C1 segment of cervical spinal cord (tissue), 14 donors: ENCODE data around the gene HIBCH.
"Not testable (repeated sequence)": the region's sequence is repeated elsewhere in the genome, so short reads cannot be mapped to it uniquely, and the experiment has no call there.

Experiments
- DNase-seq, 14 donors: peaks; one replicate each; lab custom pipeline; 2025; lab: John Stamatoyannopoulos, UW

The HIBCH gene, protein sequence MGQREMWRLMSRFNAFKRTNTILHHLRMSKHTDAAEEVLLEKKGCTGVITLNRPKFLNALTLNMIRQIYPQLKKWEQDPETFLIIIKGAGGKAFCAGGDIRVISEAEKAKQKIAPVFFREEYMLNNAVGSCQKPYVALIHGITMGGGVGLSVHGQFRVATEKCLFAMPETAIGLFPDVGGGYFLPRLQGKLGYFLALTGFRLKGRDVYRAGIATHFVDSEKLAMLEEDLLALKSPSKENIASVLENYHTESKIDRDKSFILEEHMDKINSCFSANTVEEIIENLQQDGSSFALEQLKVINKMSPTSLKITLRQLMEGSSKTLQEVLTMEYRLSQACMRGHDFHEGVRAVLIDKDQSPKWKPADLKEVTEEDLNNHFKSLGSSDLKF

GRCh38 chr2:190319555-190320498 is at the start of gene HIBCH:
TSS of gene HIBCH (minus strand) at chr2:190319826. CDS start at chr2:190319750, 76 bp downstream.
- DNase-seq: peak; percentile 69 to 99 (median 97)

GRCh38 chr2:190367091-190367490 is 47.5 kb upstream of the HIBCH start:
- no peak for DNase-seq

GRCh38 chr2:190366248-190366753 is 46.7 kb upstream of the HIBCH start:
- DNase-seq: no peak

DNA sequence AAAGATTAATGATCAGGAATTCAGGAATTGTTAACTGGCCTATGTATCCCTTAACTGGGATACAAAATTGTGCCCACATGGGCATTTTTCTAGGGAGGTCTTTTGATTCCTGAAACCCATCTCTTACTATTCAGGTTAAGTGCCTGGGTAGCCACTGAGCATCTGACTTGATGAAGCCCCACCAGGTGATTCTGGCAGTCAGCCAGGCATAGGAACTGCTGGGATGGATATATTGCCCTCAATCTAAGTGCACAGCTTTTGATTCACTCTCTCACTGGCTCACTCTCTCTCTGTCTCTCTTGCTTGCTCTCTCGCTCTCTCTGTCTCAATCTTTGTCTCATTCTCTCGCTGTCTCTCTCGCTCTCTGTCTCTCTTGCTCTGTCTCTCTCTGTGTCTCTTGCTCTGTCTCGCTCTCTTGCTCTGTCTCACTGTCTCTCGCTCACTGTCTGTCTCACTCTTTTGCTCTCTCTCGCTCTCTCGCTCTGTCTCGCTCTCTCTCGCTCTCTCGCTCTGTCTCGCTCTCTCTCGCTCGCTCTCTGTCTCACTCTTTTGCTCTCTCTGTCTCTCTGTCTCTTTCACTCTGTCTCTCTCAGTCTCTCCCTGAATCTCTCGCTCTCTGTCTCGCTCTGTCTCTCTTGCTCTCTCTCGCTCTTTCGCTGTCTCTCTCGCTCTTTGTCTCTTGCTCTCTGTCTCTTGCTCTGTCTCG is 46.0 kb upstream of the HIBCH start:
- no peak for DNase-seq

DNA sequence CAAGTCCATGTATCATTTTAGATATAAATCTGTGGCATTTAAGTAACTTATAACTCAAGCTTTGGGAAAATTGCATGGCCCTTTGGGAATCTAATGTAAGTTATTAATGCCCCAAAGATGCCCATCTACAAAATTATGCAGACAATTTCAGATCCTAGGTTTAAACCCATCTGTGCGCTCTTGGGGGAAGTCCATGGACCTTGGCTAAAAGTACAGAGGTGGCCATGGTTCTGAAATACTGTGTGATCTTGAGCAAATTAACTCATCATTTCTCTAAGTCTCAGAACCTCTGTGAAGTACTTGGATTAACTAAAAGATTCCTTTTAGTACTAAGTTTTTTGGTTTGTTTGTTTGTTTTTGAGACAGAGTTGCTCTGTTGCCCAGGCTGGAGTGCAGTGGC is 43.3 kb upstream of the HIBCH start:
- DNase-seq: no peak

GRCh38 chr2:190361572-190361971 is 41.9 kb upstream of the HIBCH start:
- DNase-seq: no peak

GRCh38 chr2:190360965-190361364 is 41.3 kb upstream of the HIBCH start:
- no peak for DNase-seq

DNA sequence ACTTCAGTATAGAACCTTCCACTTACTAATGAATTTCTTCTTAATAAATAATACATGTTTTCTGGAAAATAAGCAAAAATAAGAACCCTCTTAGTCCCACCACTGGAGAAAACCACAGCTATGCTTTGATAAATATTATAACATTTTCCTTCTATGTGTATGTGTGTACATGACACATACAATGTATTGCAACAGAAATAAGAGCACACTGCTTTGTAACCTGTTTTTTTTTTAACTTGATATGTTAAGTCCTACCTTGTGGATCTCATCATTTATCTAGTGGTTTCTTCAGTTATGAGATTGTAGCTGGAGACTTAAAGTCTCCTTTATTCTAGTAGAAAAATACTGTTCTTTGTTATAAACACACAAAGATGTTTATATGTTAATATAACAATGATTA is 40.9 kb upstream of the HIBCH start:
- DNase-seq: no peak

DNA sequence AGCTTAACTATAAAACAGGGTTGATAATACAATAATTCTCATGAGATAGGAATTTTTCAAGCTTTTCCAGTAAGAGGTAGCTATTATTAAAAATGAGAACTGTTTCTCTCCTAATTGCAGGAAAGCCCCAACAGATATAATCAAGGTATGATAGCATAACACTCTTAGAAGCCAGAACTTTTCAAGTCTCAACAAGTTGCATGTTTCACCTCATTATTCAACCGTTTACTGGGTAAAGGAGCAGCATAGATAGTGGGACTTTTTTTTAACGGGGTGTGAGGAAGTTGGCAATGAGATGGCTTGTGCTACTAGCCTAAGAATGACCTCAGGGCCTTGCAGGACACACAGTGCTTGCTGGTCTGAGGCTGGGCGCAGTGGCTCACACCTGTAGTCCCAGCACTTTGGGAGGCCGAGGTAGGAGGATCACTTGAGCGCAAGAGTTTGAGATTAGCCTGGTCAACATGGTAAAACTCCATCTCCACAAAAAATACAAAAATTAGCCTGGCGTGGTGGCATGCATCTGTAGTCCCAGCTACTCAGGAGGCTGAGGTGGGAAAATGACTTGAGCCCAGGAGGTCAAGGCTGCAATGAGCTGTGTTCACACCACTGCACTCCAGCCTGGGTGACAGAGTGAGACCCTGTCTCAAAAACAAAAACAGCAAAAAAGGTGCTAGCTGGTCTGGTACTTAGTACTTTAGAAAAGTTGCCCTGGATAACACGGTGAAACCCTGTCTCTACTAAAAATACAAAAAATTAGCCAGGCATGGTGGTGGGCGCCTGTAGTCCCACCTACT is 39.2 kb upstream of the HIBCH start:
- not testable (repeated sequence) for DNase-seq

GRCh38 chr2:190357600-190357999 is 38.0 kb upstream of the HIBCH start:
- DNase-seq: no peak

DNA sequence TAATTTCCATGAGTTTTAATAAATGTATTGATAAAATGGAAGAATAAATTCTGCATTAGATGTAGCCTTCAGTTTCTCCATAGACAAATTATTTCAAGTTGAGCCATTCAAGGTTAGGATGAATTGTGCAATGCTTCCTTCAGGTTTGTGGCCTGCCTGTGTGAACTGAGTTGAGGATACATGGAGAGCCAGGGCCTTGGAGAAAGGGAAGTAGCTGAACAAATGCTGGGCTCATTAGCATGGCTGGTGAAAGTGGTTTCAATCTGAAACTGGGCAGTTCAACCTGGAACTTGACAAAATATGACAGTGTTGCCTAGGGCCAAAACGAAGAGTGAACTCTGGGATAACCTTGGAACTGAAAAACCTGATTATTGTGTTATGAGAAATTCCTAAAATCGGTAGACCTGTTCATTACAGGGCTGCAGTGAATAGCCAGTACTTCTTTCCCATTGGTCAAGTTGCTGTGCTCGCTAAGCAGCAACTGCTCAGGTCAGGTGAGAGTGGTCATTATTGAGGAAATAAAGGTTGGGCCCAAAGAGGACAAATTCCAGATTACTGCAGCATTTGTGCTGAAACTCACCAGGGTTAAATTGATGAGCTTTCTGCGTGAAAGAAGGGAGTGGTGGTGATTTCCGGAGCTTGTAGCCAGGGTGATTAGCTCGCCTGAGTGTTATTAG is 36.5 kb upstream of the HIBCH start:
- no peak for DNase-seq

GRCh38 chr2:190354003-190354690 is 34.5 kb upstream of the HIBCH start:
- no peak for DNase-seq

DNA sequence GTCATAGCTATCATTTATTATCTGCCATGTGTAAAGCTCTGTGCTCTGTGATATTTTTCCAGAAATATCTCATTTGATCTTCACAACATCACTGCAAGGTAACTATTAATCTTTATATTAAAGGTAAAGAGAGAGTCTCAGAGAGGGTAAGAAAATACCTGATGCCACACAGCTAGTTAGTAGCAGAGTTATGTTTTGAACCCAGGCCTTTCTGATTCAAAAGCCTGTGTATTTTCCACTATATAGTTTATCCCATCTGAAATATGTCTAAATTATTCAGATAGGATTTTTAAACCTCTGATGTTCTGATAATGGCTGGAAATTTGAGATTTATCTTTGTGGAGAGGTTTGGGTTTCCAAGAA is 33.9 kb upstream of the HIBCH start:
- DNase-seq: no peak

DNA sequence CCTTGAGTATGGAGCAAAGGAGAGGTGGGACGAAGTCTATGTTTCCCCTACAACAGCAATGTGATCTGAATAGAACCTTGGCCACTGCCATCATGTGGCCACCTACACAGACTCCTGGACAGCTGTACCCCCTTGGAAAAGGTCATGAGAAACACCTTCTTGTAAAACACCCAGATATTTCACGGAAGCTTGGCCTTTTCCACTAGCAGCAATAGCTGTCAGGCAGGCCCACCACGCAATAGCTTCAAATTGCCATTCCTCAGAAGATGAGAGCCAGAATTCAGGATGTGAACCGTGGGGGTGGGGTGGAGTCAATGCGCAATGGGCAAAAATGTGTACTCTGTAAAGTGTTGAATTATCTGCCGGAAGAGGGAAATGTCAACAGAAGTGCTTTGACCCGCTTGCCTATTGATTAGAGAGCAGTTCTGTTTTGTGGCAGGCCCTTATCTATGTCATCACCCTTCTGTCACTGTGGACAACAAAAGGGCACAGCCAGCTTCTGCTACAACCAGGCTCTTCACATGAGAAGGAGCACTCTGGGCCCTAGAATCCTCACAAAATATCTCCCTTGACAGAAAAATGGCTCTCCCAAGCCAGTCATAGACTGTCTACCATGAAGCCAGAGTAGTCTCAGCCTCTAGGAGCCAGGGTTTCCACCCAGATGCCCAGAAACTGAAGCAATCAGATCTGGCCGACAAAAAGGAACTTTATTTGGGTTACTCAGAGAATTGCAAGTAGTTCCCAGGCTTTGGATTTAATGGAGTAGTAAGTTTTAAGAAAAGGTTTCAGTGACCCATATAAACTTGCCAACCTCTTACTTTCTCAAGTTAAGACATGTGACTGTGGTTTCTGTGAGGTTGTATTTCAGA is 33.3 kb upstream of the HIBCH start:
- DNase-seq: peak in 6 of 14 donors; percentile 28 to 67 (median 53)

DNA sequence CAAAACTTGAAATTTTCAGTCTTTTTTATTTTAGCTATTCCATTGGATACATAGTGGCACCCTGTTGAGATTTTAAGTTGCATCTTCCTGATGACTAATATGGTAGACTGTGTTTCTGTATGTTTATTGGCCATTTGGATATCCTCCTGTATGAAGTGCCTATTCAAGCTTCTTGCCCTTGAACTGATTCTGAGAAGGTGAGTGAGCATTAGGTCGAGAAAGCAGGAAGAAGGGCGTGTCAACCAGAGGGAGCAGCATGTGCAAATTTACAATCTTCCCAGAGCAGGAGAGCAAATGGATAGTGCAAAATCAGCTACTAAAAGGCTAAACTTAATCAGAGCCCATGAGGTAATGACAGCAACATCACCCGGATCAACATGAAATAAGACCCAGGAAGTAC is 32.3 kb upstream of the HIBCH start:
- no peak for DNase-seq

DNA sequence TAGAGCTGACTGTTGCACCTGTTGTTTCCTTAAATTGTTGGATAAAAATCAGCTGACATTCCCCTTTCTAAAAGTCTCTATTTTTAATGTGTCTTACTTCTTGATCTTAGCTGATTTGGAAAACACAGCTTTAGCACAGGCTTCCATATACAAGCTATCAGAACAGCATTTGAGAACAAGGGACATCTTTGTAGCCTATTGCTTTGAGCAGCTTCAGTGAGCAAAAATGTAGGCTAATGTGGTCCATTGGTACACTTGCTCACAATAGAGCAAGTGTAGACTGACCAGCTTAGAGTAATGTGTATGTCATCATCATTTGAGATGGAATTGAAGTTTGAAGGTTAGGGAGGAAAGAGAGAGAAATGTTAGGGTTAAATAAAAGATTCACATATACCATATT is 30.7 kb upstream of the HIBCH start:
- no peak for DNase-seq

DNA sequence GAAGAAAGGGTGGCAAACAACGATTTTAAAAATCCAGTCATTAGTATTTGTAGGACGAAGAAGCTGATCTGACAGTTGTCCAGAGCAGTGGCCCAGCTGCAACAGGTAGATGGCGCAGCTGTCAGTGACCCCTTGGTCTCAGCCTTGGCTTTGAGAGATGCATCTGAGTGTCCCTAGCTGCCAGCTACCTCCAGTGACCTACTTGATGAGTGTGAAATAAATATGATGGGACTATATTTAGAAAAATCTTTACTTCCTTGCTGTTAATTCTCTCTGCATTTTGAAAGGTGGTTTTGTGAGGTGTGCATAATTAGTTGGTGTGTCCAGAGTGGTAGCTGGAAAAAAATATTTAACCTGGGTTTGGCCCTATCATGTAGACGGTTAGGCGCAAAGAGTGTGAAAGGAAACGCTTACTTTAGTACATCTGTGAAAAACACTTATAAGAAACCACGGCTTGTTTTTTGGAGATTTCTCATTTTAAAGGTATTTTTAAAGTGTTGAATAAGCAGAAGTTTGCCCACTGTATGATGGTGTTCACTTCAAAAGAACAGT is 24.7 kb upstream of the HIBCH start:
- peak in 6 of 14 donors; percentile 58 to 72 (median 68) for DNase-seq

DNA sequence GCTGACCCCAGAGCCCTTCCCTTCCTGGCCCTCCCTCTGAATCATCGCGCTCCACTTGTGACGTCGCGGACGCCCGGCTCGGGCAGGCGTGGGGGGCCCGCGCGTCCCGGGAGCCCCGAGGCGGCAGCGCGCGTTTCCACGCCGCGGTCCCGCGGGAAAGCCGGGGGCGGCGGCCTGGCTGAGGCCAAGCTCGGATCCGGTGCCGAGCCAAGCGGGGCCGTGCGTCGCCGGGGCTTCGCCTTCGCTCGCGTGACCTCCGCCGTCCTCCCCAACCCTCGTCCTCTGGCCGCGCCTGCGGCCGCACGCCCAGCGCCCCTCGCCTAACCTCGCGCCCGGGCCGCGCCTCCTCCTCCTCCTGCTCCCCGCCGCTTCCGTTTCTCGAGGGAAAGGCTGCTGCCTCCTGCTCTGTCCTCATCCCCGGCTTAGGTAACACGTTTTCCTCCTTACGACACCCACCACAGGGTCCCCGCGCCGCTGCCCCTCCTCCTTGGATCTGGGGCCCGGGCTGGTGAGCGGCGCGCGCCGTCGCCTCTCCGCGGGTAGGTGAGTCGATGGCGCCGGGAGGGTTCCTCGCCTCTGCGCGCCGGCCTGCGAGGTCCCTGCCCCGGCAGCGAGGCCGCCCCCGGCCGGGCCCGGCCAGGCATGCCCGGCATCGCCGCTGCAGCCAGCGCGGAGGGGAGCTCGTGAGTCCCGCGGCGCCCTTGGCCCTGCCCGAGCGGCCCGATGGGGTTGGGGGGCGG is 24.1 kb upstream of the HIBCH start, which contains the start of gene INPP1:
Gene INPP1, plus strand, starts transcription at position 54 of the 740 bp plus-strand sequence. CDS start 16,514 bp downstream, outside the sequence.
- DNase-seq: peak in 12 of 14 donors; percentile 39 to 78 (median 70)
